Kidney (tissue), 14 donors: ENCODE results near the gene DGKI. TPM values are rescaled to one million over a fixed set of nuclear protein-coding genes. Genes with fewer than 3 reads are reported as not detected.

Experiments used
- DNase-seq, 5 donors: peaks; one replicate each; pipeline ENCODE4 v3.0.0-alpha.2; 2013 to 2020
- FAIRE-seq: peaks from 2 replicates; lab custom pipeline; 2012; peaks lifted over from hg19 to GRCh38; lab: Jason Lieb, UNC
- H3K27ac ChIP-seq, 2 donors: one replicate each; pipeline ENCODE4 v1.7.0; 2013; ENCODE audit warnings: low read depth in 2 of 2, low read length in 2 of 2, inconsistent platforms in 1 of 2
- H3K27me3 ChIP-seq: one replicate; pipeline ENCODE4 v1.7.1; 2013; ENCODE audit warnings: low read length, inconsistent platforms; ENCODE audit not compliant: control insufficient read depth, insufficient read depth
- H3K36me3 ChIP-seq, 3 donors: one replicate each; pipeline versions ENCODE4 v1.7.0 to v1.7.1; 2013; ENCODE audit warnings: low read length in 3 of 3, control low read depth in 1 of 3, inconsistent platforms in 1 of 3; ENCODE audit not compliant: insufficient read depth in 3 of 3, control insufficient read depth in 2 of 3
- H3K4me1 ChIP-seq, 3 donors: one replicate each; pipeline versions ENCODE4 v1.7.0 to v1.7.1; 2013; ENCODE audit warnings: low read length in 3 of 3, inconsistent platforms in 1 of 3, low read depth in 1 of 3; ENCODE audit not compliant: control insufficient read depth in 2 of 3, insufficient read depth in 2 of 3
- H3K4me3 ChIP-seq, 3 donors: one replicate each; pipeline versions ENCODE4 v1.7.0 to v1.8.1; 2013; ENCODE audit warnings: low read length in 3 of 3, control low read depth in 1 of 3, inconsistent platforms in 1 of 3
- H3K9ac ChIP-seq, 3 donors: one replicate each; pipeline versions ENCODE4 v1.7.0 to v1.7.1; 2013; ENCODE audit warnings: low read length in 3 of 3, control low read depth in 1 of 3, inconsistent platforms in 1 of 3
- H3K9me3 ChIP-seq, 3 donors: one replicate each; pipeline versions ENCODE4 v1.7.0 to v1.7.1; 2013; ENCODE audit warnings: low read length in 3 of 3, control low read depth in 1 of 3, inconsistent platforms in 1 of 3; ENCODE audit not compliant: control insufficient read depth in 2 of 3, insufficient read depth in 1 of 3
- CTCF ChIP-seq: IDR thresholded peaks from 3 replicates; pipeline ENCODE4 v1.5.1; 2012; ENCODE audit warnings: mild to moderate bottlenecking, moderate library complexity, borderline replicate concordance; ENCODE audit not compliant: insufficient read depth; ENCODE audit errors: extremely low read depth
- intact Hi-C: fragments of 100-400 bp; cut with DNase I; formaldehyde crosslinking; loops from one replicate; pipeline ENCODE4 v1.11.1; 2022
- polyA plus RNA-seq: library from polyadenylated mRNA; stranded (reverse); fragments of 350-450 nt; fragmentation: Illumina TruSeq; extraction: RNeasy Lipid Tissue Mini Kit (QIAGEN cat#74804); gene quantifications from one replicate; pipeline ENCODE4 v1.2.3, GENCODE V29; 2014; ENCODE audit warnings: low read depth, low replicate concordance; ENCODE audit not compliant: insufficient read depth
- total RNA-seq: library from RNA; stranded (reverse); fragmentation: NEBNext Ultra II Directional; extraction: Animal tissue kit (Norgen Biotek cat#: 25700); gene quantifications from one replicate; pipeline ENCODE4 v1.2.1, GENCODE V29; 2021
- donor health status: control.
- donor health status: control.
- donor health status: control.
- donor health status: control.
- donor health status: control.
- donor health status: DM: yes; HTN: yes; CAD: no.
- donor health status: Normal renal cell carcinoma (clear cell type).

DGKI gene
- total and polyA plus RNA-seq, 2 donors from 2014 or later = 1.3 to 2.5 TPM

- peak; percentile 78 to 89 (median 79) for DNase-seq
- H3K27me3 ChIP-seq = no peaks in the 10 kb centered on the region
- H3K36me3 ChIP-seq = no peaks in the 10 kb centered on the region
- peak; percentile 54 for FAIRE-seq
- H3K9me3 ChIP-seq = no peaks in the 10 kb centered on the region
- intact Hi-C loops = loop anchor here (5.0 kb wide), 1 partner anchor 241 kb away; no protein-coding TSS in a partner anchor
- peak; percentile 88 for TF ChIP-seq CTCF
- no peak overlapping the region for H3K4me3 ChIP-seq
- no peaks in the 10 kb centered on the region for H3K4me1 ChIP-seq
- no peak overlapping the region for H3K9ac ChIP-seq
- H3K27ac ChIP-seq = no peak overlapping the region
Observed at GRCh38 chr7:137656227-137656849, 190.4 kb downstream of the DGKI start.

GRCh38 chr7:137655804-137656203, 191.0 kb downstream of the DGKI start:
- Histone ChIP-seq H3K4me3 (no peak overlapping the region), H3K9me3 (no peaks in the 10 kb centered on the region), H3K4me1 (no peaks in the 10 kb centered on the region), H3K27ac (no peak overlapping the region), H3K9ac (no peak overlapping the region), H3K36me3 (no peaks in the 10 kb centered on the region), H3K27me3 (no peaks in the 10 kb centered on the region)
- intact Hi-C loops = loop anchor here (5.0 kb wide), 1 partner anchor 241 kb away; no protein-coding TSS in a partner anchor
- DNase-seq (no peak), FAIRE-seq (no peak)
- TF ChIP-seq CTCF = no peak

- H3K27ac ChIP-seq = no peak overlapping the region
- no peak overlapping the region for H3K4me3 ChIP-seq
- TF ChIP-seq CTCF = no peak
- H3K9ac ChIP-seq = no peak overlapping the region
- no peaks in the 10 kb centered on the region for H3K4me1 ChIP-seq
- no peak for FAIRE-seq
- no peaks in the 10 kb centered on the region for H3K36me3 ChIP-seq
- intact Hi-C loops = no loop called here
- no peaks in the 10 kb centered on the region for H3K27me3 ChIP-seq
- DNase-seq = no peak
- no peaks in the 10 kb centered on the region for H3K9me3 ChIP-seq
Observed at GRCh38 chr7:137652721-137653120, 194.1 kb downstream of the DGKI start.
